GM12878 (cell line): ENCODE data around the gene PYGM. TPM values are rescaled to one million over a fixed set of nuclear protein-coding genes. Genes with fewer than 3 reads are reported as not detected.

Experiments used
- ATAC-seq: fragments of 200-7000 bp; cut with Tn5 transposase; 3 replicates; pipeline ENCODE4 v1.9.1; 2020; ENCODE audit warnings: mild to moderate bottlenecking, moderate library complexity
- BruUV-seq: library from RNA; stranded (reverse); fragments of 400-500 nt; replicated peaks from 2 replicates; lab custom pipeline; 2021; lab: Mats Ljungman, UMichigan
- CTCF ChIA-PET: fragments of 300-600 bp; sonication (Branson Sonifier 250); formaldehyde crosslinking; extraction: SDS; loops from one replicate; lab custom pipeline; 2021; ENCODE audit warnings: inconsistent platforms; lab: Yijun Ruan, JAX
- POLR2A ChIA-PET: fragments of 350-600 bp; formaldehyde crosslinking; extraction: SDS; loops from one replicate; lab custom pipeline; 2021; ENCODE audit warnings: inconsistent platforms; lab: Charles Lee
- RAD21 ChIA-PET: fragments of 300-600 bp; sonication (Branson Sonifier 250); formaldehyde crosslinking; loops from one replicate; lab custom pipeline; 2023; ENCODE audit warnings: antibody characterized with exemption; ENCODE audit not compliant: unreplicated experiment; lab: Charles Lee
- SMC1A ChIA-PET: fragments of 300-600 bp; sonication (Branson Sonifier 250); formaldehyde crosslinking; loops from one replicate; lab custom pipeline; 2023; ENCODE audit not compliant: unreplicated experiment, uncharacterized antibody; lab: Charles Lee
- DNase-seq: peaks from one replicate; pipeline ENCODE4 v3.0.0-alpha.2; 2011; ENCODE audit warnings: low read depth, low spot score
- FAIRE-seq: peaks from 3 replicates; lab custom pipeline; 2011; peaks lifted over from hg19 to GRCh38; lab: Jason Lieb, UNC
- H2AFZ ChIP-seq: 2 replicates; pipeline ENCODE4 v1.6.0; 2011; ENCODE audit warnings: low read depth, low read length, control low read depth; ENCODE audit not compliant: control insufficient read depth
- H3K27ac ChIP-seq: 2 replicates; pipeline ENCODE4 v1.5.1; 2011; ENCODE audit warnings: control low read depth; ENCODE audit not compliant: control insufficient read depth, insufficient read depth
- H3K27me3 ChIP-seq, 2 experiments: replicated peaks in 1 of 2; 2 replicates each; pipeline versions ENCODE4 v1.6.0 to v1.6.1; 2011; ENCODE audit warnings: low read length in 1 of 2; ENCODE audit not compliant: control insufficient read depth in 2 of 2, insufficient read depth in 2 of 2
- H3K36me3 ChIP-seq, 2 experiments: 2 replicates each; pipeline ENCODE4 v1.5.1; 2011; ENCODE audit warnings: low read length in 1 of 2; ENCODE audit not compliant: control insufficient read depth in 2 of 2, insufficient read depth in 2 of 2
- H3K4me1 ChIP-seq: 2 replicates; pipeline ENCODE4 v1.6.1; 2011; ENCODE audit warnings: mild to moderate bottlenecking, low read length, moderate library complexity, mixed read lengths; ENCODE audit not compliant: control insufficient read depth, insufficient read depth
- H3K4me2 ChIP-seq: 2 replicates; pipeline ENCODE4 v1.6.0; 2011; ENCODE audit warnings: control low read depth; ENCODE audit not compliant: control insufficient read depth, insufficient read depth
- H3K4me3 ChIP-seq: fragments of 200-600 bp; sonication (generic); 2 replicates; pipeline ENCODE4 v1.5.1; 2016
- H3K79me2 ChIP-seq: 2 replicates; pipeline ENCODE4 v1.6.0; 2011; ENCODE audit warnings: low read length; ENCODE audit not compliant: control insufficient read depth, insufficient read depth
- H3K9ac ChIP-seq: 2 replicates; pipeline ENCODE4 v1.8.0; 2011; ENCODE audit warnings: low read length, control low read depth, mixed read lengths; ENCODE audit not compliant: control insufficient read depth, insufficient read depth
- H3K9me3 ChIP-seq: replicated peaks from 3 replicates; pipeline ENCODE4 v1.5.1; 2011; ENCODE audit warnings: mild to moderate bottlenecking, low read length; ENCODE audit not compliant: control insufficient read depth, insufficient read depth
- H4K20me1 ChIP-seq: 2 replicates; pipeline ENCODE4 v1.6.0; 2011; ENCODE audit not compliant: control insufficient read depth, insufficient read depth
- ATF7 ChIP-seq: fragments of 450-650 bp; IDR thresholded peaks from 2 replicates; pipeline ENCODE4 v1.6.1; 2016; ENCODE audit warnings: low read depth, mild to moderate bottlenecking
- CBFB ChIP-seq: IDR thresholded peaks from 2 replicates; pipeline ENCODE4 v1.6.1; 2016; ENCODE audit warnings: antibody characterized with exemption, low read depth
- IKZF2 ChIP-seq, 2 experiments: fragments of 450-650 bp; IDR thresholded peaks; 2 replicates each; pipeline ENCODE4 v1.6.1; 2017; ENCODE audit warnings: mild to moderate bottlenecking in 2 of 2, moderate library complexity in 2 of 2
- KAT2A ChIP-seq: conservative IDR thresholded peaks from 2 replicates; pipeline ENCODE4 v1.6.1; 2011; ENCODE audit warnings: low read depth, low read length; ENCODE audit not compliant: control insufficient read depth
- MTA2 ChIP-seq: fragments of 450-650 bp; IDR thresholded peaks from 2 replicates; pipeline ENCODE4 v1.6.1; 2016; ENCODE audit warnings: low read depth, mild to moderate bottlenecking, moderate library complexity
- MTA3 ChIP-seq: IDR thresholded peaks from 2 replicates; pipeline ENCODE4 v1.6.1; 2012; ENCODE audit warnings: low read length, inconsistent platforms, borderline replicate concordance
- NR2C1 ChIP-seq: fragments of 450-650 bp; IDR thresholded peaks from 2 replicates; pipeline ENCODE4 v1.6.1; 2017; ENCODE audit warnings: antibody characterized with exemption, mild to moderate bottlenecking, moderate library complexity
- POLR2AphosphoS5 ChIP-seq: IDR thresholded peaks from 2 replicates; pipeline ENCODE4 v1.6.1; 2011; ENCODE audit warnings: mild to moderate bottlenecking, low read length, inconsistent platforms
- RUNX3 ChIP-seq: IDR thresholded peaks from 2 replicates; pipeline ENCODE4 v1.6.1; 2012; ENCODE audit warnings: low read length, inconsistent platforms
- STAT1 ChIP-seq: fragments of 450-650 bp; conservative IDR thresholded peaks from 2 replicates; pipeline ENCODE4 v1.6.1; 2014; ENCODE audit warnings: antibody characterized with exemption, mild to moderate bottlenecking
- STAT3 ChIP-seq: IDR thresholded peaks from 2 replicates; pipeline ENCODE4 v1.6.1; 2011; ENCODE audit warnings: low read depth, low read length, improper control_type of control experiment
- YBX1 ChIP-seq: fragments of 450-650 bp; IDR thresholded peaks from 2 replicates; pipeline ENCODE4 v1.6.1; 2016; ENCODE audit warnings: antibody characterized with exemption
- WGBS: methylation state at CpG from one replicate; pipeline ENCODE4 v1.1.6; 2016; ENCODE audit warnings: low lambda C conversion rate; ENCODE audit not compliant: insufficient replicate concordance, insufficient coverage; ENCODE audit errors: missing lambda C conversion rate; 5-methylcytosine and 5-hydroxymethylcytosine counted together
- in situ Hi-C: fragments of 300-500 bp; cut with MboI; formaldehyde crosslinking; loops from 9 replicates; pipeline ENCODE4 v1.14.3; 2018; ENCODE audit warnings: mixed read lengths
- intact Hi-C: fragments of 100-400 bp; cut with micrococcal nuclease; formaldehyde crosslinking; loops from one replicate; pipeline ENCODE4 v1.14.2; 2022; ENCODE audit not compliant: unreplicated experiment
- polyA plus RNA-seq, 11 experiments: library from polyadenylated mRNA; depleted of rRNA in 4 of 11; unstranded in 6 of 11; stranded (reverse) in 5 of 11; fragments of >200 nt; fragmentation: Nextera tagmentation in 4 of 11; fragmentation: Illumina TruSeq in 1 of 11; extraction: Ambion mirVana in 4 of 11; extraction: Trizol in 1 of 11; gene quantifications; 1 replicate in 1 of 11; 2 replicates in 10 of 11; pipeline versions ENCODE4 v1.2.1 to v1.2.3, GENCODE V29; 2011 to 2016; ENCODE audit warnings: inconsistent platforms in 2 of 11, missing spikeins in 2 of 11, low read depth in 1 of 11
- total RNA-seq, 4 experiments: library from RNA; depleted of rRNA in 3 of 4; stranded (reverse); fragments of >200 nt in 3 of 4; fragmentation: Illumina TruSeq in 1 of 4; extraction: Trizol in 1 of 4; gene quantifications; 2 replicates each; pipeline versions ENCODE4 v1.2.1 to v1.2.3, GENCODE V29; 2013 to 2021
- TF ChIP-seq, protein P1 (sequence below): fragments of 450-650 bp; IDR thresholded peaks from 2 replicates; pipeline ENCODE4 v1.6.1; 2018; ENCODE audit warnings: borderline replicate concordance, mild to moderate bottlenecking; ENCODE audit not compliant: partially characterized antibody

Gene PYGM
- total and polyA plus RNA-seq, 10 of the 15 experiments (the other 5 are each of a cell fraction or from before 2014, with no cell fraction given) = 0.04 to 3.7 (median 0.27) TPM; not detected in 1

DNA sequence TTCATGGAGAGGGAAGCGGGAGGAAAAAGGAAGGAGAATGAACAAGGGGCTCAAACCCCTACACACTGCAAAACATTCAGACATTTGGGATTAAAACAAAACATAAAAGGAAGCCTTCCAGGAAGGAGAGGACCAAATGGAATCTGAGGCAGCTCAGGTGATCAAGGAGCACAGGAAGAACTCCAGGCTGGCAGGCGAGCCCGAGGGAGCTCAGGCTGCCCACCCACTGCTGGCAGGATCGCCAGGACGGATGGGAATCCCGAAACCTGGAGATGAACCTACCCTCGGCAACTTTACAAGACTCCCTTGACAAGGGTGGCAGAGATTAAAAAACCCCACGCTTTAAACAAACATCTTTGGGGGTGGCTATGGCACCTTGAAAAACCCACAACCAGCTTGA lies 5.0 kb upstream of the PYGM start:
- in situ Hi-C loops = no loop called here
- POLR2A ChIA-PET = interaction anchor here (1.6 kb wide), 1 partner anchor 14 kb away, joined by 6 read pairs; the partner anchor contains the start of gene SF1
- no peak overlapping the region for H2AFZ ChIP-seq
- RAD21 ChIA-PET = interaction anchor here (1.0 kb wide), 1 partner anchor 76 kb away, joined by 3 read pairs; no protein-coding TSS in a partner anchor
- ATAC-seq = no peak
- WGBS = 92% methylated on average over 8 of the region's 8 CpGs
- intact Hi-C loops = no loop called here
- peaks cover 9% of the 10 kb centered on the region for H3K79me2 ChIP-seq
- H3K4me1 ChIP-seq = peaks cover 17% of the 10 kb centered on the region
- no peak for TF ChIP-seq CBFB
- no peak for TF ChIP-seq IKZF2 (IDR thresholded peaks at IDR 0.05)
- TF ChIP-seq POLR2AphosphoS5 = peak; percentile 67; the same call in 1 of the 2 replicates
- TF ChIP-seq, all 136 proteins: peak for 1
- peaks cover 19% of the 10 kb centered on the region for H4K20me1 ChIP-seq
- no peak overlapping the region for H3K4me2 ChIP-seq
- H3K27ac ChIP-seq = no peak overlapping the region
- H3K9ac ChIP-seq = no peak overlapping the region
- H3K4me3 ChIP-seq = no peak overlapping the region
- DNase-seq = no peak
- H3K27me3 ChIP-seq = no peaks in the 10 kb centered on the region
- H3K9me3 ChIP-seq = no peaks in the 10 kb centered on the region
- no peak for FAIRE-seq
- H3K36me3 ChIP-seq = peaks cover 41% of the 10 kb centered on the region in 2 experiments
- BruUV-seq = TSS peak; percentile 37
- ChIA-PET SMC1A (interaction anchor here (1.1 to 2.9 kb wide), 2 partner anchors 20 to 38 kb away, joined by 4 to 11 read pairs; partner anchors contain the start of gene RASGRP2), CTCF (interaction anchor here (1.0 to 2.5 kb wide), 4 partner anchors 11 to 76 kb away, joined by 3 to 16 read pairs (median 6); partner anchors contain the start of gene RASGRP2)

DNA sequence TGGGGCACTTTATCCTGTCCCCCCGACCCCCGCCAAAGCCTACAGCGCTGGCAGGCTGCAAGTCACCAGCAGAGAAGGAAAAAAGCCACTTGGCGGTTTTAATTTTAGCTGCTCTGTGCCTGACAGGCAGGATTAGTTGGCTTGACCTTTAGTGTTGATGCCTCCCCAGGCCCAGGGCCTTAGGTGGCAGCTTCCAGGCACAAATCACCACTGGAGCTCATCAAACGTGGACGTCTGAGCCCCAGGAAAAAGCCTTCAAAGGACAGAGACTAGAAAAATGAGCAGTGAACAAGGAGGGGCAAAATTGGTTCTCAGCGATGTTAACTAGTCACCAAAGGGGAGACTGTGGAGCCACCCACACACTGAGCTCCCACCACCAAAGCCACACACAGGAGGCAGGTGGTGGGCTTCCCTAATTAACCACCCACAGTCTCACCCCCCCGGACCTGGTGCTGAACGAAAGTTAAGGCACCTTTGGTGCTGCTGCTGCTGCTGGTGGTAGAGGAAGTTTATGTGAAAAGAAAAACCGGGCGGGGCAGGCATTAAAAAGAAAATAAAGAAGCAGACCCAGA lies 4.4 kb upstream of the PYGM start:
- ChIA-PET POLR2A (interaction anchor here (0.7 to 1.6 kb wide), 5 partner anchors 8 to 22 kb away, joined by 3 to 6 read pairs (median 3); partner anchors contain the start of gene SF1), CTCF (interaction anchor here (1.0 to 2.5 kb wide), 9 partner anchors 8 to 446 kb away, joined by 3 to 16 read pairs (median 3); partner anchors contain the start of genes PRDX5, RASGRP2, SF1 and TRMT112), SMC1A (interaction anchor here (1.0 to 2.9 kb wide), 6 partner anchors 8 to 75 kb away, joined by 3 to 18 read pairs (median 5); partner anchors contain the start of gene RASGRP2)
- Histone ChIP-seq H3K4me2 (no peak overlapping the region), H3K36me3 (peaks cover 35 to 36% of the 10 kb centered on the region in 2 experiments), H3K9ac (no peak overlapping the region), H3K79me2 (peaks cover 5% of the 10 kb centered on the region), H3K9me3 (no peaks in the 10 kb centered on the region), H3K27me3 (no peaks in the 10 kb centered on the region), H2AFZ (no peak overlapping the region)
- no peak for ATAC-seq
- DNase-seq = no peak
- WGBS = 46% methylated on average over 11 of the region's 11 CpGs
- no TSS peak for BruUV-seq
- in situ Hi-C loops = no loop called here
- peak; percentile 29; the same call in 1 of the 2 replicates for TF ChIP-seq MTA3
- TF ChIP-seq MTA2 = peak; percentile 32; the same call in 1 of the 2 replicates
- peak; percentile 27; the same call in 1 of the 2 replicates for TF ChIP-seq ATF7
- TF ChIP-seq, protein P1, sequence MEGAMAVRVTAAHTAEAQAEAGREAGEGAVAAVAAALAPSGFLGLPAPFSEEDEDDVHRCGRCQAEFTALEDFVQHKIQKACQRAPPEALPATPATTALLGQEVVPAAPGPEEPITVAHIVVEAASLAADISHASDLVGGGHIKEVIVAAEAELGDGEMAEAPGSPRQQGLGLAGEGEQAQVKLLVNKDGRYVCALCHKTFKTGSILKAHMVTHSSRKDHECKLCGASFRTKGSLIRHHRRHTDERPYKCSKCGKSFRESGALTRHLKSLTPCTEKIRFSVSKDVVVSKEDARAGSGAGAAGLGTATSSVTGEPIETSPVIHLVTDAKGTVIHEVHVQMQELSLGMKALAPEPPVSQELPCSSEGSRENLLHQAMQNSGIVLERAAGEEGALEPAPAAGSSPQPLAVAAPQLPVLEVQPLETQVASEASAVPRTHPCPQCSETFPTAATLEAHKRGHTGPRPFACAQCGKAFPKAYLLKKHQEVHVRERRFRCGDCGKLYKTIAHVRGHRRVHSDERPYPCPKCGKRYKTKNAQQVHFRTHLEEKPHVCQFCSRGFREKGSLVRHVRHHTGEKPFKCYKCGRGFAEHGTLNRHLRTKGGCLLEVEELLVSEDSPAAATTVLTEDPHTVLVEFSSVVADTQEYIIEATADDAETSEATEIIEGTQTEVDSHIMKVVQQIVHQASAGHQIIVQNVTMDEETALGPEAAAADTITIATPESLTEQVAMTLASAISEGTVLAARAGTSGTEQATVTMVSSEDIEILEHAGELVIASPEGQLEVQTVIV = no peak
- no peak for TF ChIP-seq NR2C1
- TF ChIP-seq KAT2A = no peak
- no peak for TF ChIP-seq STAT1
- TF ChIP-seq STAT3 = no peak
- peak; percentile 56 for TF ChIP-seq RUNX3
- no peak for TF ChIP-seq YBX1
- TF ChIP-seq, all 136 proteins: peak for 4
- Histone ChIP-seq H4K20me1 (peaks cover 19% of the 10 kb centered on the region), H3K4me3 (no peak overlapping the region), H3K4me1 (peaks cover 17% of the 10 kb centered on the region), H3K27ac (0 out of 2 replicates have a peak overlapping the region, but pooled peaks have one; percentile 8)
- intact Hi-C loops = no loop called here
- RAD21 ChIA-PET = interaction anchor here (1.0 to 1.4 kb wide), 2 partner anchors 8 to 75 kb away, joined by 3 to 5 read pairs; no protein-coding TSS in a partner anchor
- FAIRE-seq = no peak
